Erythroblast (primary cell): ENCODE results near the gene KIAA1549.

Experiments used
- GATA1 ChIP-seq: IDR thresholded peaks from 2 replicates; pipeline ENCODE4 v1.6.1; 2011; ENCODE audit warnings: low read depth, mild to moderate bottlenecking, control low read depth, low read length, moderate library complexity
- POLR2A ChIP-seq: IDR thresholded peaks from 2 replicates; pipeline ENCODE4 v1.6.1; 2011; ENCODE audit warnings: mild to moderate bottlenecking, low read length

GRCh38 chr7:138932870-138933269, 48.3 kb downstream of the KIAA1549 start:
- no peak for TF ChIP-seq POLR2A
- no peak for TF ChIP-seq GATA1
